Esophagus muscularis mucosa (tissue), 3 donors: Measurements from ENCODE around the gene NHLRC1.

ENCODE experiments used
- POLR2A ChIP-seq: fragments of 450-650 bp; IDR thresholded peaks from one replicate; pipeline ENCODE4 v1.6.1; 2017; ENCODE audit warnings: antibody characterized with exemption, moderate library complexity, mild to moderate bottlenecking, low read depth
- TF ChIP-seq, protein P1 (sequence below), 3 experiments: fragments of 200-600 bp in 2 of 3; fragments of 450-650 bp in 1 of 3; sonication (generic) in 2 of 3; IDR thresholded peaks; one replicate each; pipeline ENCODE4 v1.5.1; 2017 to 2019; ENCODE audit warnings: antibody characterized with exemption in 3 of 3, mild to moderate bottlenecking in 2 of 3, moderate library complexity in 1 of 3

DNA sequence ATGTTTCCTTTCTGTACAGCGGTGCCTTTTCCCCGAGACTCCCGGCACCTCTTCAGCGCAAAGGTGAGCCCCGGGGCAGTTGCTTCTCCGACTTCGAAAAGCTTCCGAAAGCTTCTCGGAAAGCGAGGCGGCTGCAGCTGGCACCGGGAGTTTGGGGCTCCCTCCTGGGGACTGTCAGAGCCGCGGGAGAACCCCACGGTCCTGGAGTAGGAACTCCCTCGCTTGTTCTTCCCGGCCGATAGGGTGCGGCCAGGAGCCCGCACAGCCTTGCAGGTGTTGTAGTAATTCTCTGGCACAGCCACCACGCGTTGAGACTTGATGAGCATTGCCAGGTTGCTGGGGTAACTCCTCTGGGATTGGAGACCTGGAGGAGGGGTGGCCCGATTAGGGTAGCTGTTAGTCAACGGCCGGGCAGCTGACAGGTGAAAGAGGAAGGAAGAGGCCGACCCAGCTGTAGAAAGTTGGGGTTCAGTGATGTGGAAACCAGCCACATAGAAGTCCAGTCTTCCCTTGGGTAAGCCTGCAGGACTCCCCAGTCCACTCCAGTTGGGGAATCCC, 33.5 kb upstream of the NHLRC1 start:
- no peak for TF ChIP-seq POLR2A
- TF ChIP-seq, protein P1, sequence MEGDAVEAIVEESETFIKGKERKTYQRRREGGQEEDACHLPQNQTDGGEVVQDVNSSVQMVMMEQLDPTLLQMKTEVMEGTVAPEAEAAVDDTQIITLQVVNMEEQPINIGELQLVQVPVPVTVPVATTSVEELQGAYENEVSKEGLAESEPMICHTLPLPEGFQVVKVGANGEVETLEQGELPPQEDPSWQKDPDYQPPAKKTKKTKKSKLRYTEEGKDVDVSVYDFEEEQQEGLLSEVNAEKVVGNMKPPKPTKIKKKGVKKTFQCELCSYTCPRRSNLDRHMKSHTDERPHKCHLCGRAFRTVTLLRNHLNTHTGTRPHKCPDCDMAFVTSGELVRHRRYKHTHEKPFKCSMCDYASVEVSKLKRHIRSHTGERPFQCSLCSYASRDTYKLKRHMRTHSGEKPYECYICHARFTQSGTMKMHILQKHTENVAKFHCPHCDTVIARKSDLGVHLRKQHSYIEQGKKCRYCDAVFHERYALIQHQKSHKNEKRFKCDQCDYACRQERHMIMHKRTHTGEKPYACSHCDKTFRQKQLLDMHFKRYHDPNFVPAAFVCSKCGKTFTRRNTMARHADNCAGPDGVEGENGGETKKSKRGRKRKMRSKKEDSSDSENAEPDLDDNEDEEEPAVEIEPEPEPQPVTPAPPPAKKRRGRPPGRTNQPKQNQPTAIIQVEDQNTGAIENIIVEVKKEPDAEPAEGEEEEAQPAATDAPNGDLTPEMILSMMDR (IDR thresholded peaks at IDR 0.05), result peak in 1 of 3 experiments; percentile 28
